ENCODE data around the gene STXBP6.

The STXBP6 gene

DNA sequence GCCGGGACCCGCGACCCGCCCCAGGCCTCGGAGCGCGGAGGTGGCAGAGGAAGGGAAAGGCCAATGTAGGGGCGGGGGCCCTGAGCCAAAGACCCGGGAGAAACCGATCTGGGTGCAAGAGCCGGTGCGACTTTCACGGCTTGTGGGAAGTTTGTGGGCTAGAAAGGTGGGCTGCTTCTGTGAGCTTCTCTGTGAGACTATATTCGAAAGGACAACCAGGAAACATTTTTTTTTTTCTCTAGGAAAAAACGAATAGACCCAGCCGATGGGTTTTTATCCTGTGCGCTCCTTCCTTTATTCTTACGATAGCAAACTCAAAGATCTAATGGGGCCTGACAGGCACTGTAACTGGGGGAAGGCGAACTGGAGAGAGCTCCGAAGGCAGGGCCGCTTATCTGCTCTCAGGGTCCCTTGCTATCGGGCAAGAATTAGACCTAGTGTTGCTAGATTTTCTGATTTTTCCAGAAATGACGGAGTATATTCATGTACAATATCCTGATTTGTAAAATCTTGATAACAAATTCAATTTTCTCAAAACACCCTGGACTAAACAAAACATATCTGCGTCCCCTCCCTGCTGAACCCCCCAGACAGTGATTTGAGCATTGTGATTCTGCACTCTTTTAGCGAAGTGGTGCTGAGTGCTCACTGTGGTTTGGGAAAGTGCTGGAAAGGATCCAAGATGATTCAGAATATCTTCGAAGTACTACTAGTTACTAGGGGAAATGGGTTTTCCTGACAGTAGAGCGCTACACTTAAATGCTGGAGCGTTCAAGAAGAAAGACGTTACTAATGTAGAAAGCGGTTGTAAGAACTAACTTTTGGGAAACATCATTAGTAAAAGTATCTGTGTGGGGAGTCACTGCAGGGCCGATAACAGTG lies 563 bp upstream of the STXBP6 start:
- no peak for DNase-seq

DNA sequence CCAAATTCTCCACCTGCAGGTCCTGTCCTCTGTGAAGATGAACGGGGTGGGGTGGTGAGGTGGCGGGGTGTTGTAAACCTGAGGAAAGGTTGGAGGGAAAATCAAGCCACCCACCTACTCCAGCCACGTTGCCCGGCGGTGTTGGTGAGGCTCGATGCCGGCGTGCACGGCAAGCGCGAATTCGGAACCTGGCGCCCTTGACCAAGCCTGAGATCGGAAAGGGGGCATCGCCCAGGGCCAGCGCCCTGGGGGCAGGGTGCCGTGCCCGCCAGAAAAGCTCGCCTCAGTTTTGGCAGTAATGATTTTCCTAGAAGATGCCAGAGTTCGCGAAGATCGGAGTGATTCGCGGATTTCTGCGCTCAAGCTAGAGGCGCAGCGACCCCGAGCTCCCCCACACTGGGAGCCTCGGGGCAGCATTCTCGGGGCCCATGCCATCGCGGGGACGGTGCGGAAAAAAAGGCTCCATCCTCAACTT lies 817 bp downstream of the STXBP6 start:
- no peak for DNase-seq

DNA sequence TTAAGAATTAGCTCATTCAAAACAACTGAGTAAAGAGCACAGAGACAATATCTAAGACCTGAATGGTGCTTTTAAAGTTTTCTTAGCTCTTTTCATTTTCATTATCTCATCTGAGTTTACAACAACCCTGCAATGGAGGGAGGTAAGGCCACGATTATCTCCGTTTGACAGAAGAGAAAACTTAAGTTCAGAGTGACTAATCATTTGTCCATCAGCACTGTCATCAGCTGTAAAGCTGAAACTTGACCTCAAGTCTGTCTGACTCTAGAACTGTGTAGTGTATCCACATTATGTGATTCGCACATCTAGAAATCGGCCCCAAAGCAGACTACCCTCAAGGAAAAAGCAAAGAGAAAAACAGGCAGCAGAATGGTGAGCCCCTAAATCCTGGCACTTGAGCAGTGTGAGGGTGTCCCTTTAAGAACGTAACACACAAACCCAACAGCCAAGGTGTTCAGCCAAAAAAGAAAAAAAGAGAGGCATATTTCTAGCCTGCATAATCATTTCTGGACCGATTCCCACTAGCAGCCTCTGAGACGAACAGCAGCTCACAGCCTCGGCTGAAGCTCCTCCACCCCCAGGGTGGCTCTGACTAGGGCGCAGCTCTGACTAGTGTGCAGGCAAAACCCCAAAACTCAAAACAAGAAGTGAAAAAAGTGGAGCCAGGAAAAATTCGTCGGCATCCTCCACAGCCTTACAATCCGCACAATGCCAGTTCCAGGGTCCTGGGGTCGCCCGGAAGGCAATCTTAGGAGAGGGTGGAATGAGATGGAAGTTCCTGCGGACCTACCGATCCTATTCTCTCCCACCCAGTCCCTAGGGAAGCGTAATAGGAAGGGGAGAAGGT lies 1.6 kb downstream of the STXBP6 start:
- no peak for DNase-seq

DNA sequence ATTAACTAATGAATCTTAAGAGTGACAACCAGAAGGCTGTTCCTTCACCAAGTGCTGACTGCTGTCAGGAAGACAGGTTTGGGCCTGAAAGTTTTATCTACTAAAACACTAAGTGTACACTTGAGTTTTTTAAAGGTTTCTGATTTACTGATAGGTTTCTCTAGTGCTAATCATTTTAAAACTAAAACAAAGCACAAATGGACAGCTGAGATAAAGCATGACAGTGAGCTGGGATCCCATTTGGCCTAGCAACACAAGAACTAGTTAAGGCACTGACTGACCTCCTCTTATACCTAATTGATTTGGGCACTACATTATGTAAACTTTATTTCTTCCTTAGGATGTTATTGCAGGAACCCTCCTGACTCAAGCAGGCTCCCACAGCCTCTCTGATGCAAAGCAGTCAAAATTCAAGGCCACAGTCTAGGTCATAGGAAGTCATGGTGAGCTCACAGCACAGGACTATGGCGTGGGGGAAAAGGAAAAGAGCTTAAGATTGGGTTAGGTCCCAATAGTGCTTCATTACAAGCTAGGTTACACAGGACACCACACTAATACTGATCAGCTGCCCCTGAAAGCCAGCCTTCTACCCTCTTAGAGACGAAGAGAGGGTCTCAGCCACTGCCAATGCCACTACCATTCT lies 3.5 kb downstream of the STXBP6 start:
- no peak for DNase-seq

DNA sequence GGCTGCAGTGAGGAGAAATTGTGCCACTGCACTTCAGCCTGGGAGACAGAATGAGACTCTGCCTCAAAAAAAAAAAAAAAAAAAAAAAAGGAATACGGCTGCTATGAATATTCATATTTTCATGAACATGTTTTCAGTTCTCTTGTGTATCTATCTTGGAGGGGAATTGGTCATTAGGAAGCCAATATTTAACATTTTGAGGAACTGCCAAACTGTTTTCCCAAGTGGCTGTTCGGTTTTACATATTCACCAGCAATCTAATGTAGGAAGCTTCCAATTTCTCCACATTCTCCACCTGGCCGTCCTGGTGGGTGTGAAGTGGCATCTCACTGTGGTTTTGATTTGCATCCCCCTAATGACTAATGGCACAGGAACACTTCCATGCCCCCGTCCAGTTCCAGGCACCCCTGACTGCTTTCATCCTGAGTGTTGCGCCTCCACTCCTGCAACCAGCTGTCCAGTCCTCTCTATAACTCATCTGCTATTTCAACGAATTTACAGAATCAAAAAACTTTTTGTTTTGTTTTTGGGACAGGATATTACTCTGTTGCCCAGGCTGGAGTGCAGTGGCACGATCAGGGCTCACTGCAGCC lies 5.7 kb downstream of the STXBP6 start:
- DNase-seq: no peak

DNA sequence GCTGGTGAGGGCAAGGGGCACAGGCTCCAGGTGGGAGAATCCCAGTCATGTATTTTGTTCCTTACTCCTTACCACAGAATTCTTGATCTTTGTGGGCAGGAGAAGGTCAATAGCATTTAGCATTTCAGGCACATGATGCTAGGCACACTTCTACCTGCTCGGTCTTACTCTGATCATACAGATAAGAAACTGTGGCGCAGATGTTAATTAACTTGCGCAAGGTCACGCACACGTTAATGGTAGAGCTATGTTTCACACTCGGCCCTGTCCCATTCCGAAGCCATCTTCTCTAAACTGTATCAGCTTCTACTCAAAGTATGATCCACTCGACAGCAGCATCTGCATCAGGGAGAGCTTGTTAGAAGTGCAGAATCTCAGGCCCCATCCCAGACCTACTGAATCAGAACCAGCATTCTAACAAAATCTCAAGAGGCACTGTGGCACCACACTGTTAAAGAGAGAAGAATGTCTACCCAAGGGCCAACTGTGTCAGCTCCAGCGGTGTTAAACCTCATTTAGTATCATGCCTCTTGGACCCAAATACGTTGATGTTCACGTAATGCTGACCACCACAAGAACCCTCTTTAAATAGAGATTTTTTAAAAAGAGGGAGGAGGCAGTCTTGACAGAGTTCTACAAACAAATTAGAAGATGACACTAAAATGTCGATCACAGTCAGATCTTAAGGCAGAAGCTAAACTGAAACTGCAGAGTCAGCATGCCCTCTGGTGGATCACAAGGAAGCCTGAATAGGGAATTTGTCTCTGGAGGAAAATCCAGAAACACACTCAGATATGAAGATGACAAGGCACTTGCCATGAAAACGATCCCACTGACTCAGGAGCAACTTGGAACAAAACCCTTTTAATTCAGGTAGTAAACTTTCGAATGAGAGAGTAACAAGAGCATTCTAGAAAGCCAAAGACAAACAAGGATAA lies 7.3 kb downstream of the STXBP6 start:
- no peak for DNase-seq

DNA sequence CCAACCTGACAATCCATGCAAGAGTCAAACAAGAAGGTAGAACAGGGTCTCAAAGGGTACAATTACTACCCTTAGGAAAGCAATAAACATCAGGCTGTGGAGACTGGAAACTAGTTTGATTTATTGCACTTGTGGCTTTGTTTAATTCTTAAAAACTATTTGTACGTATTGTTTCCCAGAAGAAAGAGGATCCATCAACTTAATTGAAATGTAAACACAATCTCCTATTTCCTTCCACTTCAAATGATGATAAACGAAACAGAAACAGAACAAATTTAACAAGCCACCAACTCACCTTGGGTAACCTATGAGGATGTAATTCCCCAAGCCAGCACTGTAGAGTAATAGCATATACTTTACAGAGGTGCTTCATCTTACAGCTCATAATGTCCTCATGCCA lies 8.0 kb downstream of the STXBP6 start:
- no peak for DNase-seq

DNA sequence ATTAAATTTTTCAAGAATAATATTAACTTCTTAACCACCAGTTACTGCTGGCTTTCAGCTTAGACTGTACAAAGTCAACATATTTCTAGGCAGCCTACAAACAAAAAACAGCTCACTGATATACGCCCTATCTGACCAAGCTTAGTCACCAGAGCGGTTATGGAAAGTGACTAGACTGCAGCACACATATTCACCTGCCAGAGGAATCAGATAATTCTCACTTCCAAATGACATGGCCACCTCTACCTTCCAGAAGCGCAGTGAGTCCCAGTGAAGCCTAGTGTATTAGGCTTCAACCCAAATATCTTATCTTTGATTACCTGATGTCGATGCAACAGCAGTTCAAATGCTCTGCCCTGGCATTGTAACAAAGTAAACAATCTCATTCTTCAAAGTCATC lies 8.5 kb downstream of the STXBP6 start:
- DNase-seq: no peak

DNA sequence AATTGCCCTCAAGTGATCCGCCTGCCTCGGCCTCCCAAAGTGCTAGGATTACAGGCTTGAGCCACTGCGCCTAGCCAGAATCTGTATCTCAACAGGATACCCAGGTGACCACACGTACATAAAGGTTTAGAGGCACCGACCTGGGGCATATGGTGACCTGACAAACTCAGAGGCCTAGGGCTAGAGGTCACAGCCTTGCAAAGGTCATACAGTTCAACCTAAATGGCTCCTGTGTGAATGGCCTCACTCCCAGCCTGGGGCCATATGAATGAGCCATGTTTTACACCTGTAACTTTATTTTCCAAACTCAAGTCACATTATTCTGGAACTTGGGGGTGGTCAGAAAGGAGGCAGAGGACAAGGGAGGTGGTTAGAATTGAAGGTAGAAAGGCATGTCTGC lies 10.0 kb downstream of the STXBP6 start:
- DNase-seq: no peak

DNA sequence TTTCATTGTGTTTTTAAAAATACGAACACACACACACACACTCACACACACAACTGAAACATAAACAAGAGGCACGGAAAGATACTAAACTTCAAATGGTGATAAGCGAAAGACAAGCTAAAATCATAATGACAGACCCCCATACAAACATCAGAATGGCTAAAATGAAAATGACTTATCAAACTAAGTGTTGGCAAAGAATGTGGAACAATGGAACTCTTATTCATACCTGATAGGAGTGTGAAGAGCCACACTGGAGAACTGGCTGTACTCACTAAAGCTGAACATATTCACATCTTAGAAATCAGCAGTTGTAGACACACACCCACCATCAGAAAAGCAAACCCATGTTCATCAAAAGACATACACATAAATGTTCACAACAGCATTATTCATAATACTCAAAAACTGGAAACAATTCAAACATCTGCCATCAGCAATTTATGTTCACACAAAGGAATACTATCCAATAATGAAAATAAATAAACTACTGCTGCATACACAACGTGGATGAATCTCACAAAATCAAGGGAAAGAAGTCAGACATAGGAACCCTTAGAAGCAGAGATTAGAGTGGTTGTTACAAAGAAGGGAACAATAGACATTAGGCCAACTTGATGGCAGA lies 11.8 kb downstream of the STXBP6 start:
- DNase-seq: no peak

DNA sequence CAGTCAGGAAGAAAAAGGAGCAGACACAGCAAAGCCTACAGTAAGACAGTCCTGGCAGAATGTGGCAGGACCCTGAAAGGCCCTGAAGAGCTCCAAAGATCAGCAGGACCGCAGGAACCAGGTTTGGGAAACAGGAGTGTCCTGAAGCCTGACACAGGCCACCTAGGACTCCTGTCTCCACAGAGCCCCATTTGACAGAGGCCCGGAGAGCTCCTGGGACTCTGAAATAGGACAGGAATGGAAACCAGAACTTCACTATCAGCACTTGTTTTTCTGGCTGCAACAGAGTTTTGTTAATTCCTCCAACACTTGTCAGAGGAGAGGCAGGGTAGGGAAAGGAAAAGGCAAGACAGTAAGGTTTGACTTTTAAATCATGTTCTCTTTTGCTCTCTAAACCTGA lies 12.9 kb downstream of the STXBP6 start:
- DNase-seq: no peak

DNA sequence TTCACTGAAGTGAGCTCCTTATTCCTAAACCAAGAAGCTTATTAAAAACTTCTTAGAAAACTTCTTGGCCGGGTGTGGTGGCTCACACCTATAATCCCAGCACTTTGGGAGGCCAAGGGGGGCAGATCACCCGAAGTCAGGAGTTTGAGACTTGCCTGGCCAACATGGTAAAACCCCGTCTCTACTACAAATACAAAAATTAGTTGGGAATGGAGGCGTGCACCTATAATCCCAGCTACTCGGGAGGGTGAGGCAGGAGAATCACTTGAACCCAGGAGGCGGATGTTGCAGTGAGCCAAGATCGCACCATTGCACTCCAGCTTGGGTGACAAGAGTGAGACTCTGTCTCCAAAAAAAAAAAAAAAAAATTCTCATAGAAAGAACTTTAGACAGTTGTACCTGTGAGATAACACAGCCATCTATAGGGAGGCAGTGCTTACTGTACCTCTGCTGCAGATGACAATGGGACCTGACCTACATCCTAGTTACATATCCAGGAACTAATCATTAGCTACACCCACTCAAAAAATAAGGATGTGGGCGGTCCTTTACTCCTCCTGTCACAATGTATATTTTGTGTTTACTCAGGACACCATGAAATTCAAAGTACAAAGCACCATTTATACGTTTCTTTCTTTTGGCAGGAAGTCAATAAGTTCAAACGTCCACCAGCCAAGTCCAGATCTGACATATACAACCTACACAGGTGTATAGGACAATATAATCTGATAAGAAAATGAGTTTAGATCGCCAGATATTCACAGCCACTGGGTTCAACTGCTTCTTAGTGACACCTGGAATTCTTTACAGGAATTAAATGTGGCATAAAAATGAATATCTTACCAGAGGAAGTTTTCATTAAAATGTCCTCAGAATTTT lies 14.9 kb downstream of the STXBP6 start:
- no peak for DNase-seq

DNA sequence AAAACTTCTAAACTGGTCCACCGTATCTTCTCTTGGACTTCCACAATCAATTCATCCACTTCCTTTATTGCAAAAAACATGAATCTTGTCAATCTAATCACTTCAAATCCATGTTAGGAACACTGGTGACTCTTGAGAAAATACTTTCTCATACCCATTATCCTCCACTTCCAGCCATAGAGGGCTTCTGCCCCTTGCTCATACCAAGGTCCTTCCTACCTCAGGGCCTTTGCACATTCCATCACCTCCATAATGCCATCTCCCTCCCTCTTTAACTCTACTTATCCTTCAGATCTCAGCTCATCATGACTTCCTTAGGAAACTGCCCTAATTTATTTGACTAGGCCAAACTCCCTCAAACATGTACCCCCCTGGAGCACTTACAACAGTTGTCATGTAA lies 16.6 kb downstream of the STXBP6 start:
- DNase-seq: no peak

DNA sequence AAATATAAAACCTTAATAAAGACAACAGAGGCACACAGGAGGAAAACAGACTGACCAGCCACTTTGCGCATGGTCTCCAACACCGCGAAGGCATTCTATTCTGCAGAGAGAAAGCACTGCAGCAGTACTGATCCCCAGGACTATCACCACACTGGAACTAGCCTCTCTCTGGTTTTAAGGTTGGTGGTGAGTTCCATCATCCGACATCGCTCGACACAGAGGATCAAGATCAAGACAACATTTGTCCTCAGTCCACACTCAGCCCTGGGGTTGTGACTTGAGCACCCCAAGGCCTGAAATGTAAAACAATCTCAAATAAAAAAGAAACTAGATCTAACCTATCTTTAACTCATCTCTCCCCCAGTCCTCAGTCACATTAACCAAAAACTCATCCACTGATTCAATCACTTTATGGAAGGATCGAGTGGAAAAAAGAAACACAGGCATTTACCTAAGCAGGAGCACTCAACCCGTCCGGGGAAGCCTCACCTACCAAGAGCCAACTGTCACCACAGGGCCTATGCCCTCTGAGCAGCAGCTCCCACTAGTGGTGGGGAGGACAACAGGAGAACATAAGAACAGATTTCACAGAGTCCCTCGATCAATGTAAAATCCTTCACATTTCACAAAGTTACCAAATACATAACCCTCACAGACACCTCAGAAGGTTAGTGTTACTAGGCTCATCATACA lies 17.7 kb downstream of the STXBP6 start:
- no peak for DNase-seq

DNA sequence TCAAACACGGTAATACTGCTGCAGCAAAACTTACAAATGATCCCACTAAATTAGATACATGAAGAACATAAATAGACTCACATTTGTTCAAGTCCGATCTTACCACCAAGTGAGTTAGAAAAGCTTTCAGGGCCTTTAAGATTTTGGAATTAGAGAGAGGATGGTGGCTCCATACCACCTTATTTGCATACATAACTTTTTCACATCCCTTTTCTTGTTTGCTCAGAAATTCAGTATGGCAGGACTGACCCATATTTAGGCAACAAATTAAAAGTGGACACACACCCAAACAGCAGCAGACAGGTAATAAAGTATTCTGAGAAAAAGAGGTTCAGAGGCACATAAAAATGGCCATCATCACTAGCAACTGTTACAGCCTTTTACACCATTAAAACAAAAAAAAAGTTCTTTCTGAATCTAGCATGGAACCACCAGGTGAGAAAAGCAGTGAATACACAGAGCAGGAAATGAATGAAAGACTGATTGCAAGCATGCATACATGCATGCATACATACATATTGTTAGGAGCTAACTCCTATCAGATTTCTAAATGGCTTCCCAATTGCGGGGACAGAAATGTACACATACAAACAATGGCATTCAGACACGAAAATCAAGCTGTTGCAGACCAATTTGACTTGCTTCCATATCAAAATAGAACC lies 23.3 kb downstream of the STXBP6 start:
- DNase-seq: no peak

DNA sequence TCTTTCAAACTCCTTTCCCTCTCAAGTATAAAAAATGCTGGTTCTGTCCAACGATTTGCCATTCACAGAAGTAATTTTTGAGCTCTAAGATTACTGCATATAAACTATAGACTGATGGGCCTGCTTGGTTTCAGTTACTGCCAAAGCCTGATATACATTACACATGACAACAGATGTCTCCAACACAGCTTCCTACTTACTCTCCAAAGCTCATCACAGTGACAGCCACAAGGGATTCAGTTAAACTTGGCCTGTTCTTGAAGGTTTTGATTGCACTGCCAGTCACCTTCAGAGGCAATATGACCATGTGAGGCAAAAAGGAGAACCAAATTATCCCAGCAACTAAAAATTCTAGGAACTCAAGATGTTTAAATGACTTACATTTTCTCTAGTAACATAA lies 30.1 kb downstream of the STXBP6 start:
- DNase-seq: no peak

DNA sequence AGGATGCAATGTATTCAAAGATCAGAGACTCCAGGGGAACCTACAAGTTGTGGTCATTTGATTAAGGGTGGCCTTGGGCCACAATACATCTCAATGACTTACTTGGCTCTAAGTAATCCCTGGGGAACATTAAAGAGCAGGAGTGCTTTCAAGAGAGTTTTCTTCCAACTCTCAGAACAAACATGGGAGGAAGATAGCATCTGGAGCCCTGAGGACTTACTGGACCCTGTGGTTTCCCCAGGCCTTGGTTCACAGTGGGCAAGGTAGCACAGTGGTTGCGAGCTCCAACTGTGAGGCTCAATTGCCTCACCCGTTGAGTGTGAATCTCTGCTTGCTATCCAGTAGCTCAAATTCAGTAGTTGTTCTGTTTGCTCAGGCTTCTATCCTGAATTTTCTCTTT lies 32.4 kb downstream of the STXBP6 start:
- DNase-seq: no peak

DNA sequence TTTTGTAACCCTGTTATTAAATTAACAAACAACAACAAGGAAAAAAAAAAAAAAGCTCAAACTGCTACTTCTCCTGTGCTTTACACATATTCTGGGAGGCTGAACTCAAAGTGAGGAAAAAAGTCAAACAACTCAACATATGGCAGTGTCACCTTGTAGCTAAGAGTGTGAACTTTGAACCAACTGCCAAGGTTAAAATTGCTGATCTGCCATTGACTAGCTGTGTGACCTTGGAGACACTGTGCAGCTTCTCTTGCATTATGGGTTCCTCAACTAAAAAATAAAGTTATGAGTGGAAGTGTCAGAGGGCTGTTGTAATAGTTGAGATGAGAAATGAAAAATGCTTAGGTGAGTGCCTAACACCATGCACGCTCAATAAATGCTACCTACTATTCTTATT lies 34.2 kb downstream of the STXBP6 start:
- no peak for DNase-seq

DNA sequence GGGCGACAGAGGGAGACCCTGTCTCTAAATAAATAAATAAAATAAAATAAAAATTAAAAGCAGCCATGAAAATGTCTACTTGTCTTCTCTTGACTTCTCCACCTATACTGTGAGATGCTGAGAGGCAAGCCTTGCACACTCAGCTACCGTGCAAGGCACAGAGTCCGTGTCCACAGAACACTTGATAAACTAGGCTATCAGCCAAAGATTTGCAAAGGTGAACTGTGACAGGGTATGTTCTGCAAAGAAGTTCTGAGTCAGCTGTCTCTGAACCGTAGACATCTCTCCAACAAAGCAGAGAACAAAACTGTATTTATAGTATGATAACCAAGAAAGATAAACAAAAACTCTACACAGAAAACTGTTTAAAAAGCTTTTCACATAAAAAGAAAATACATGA lies 35.5 kb downstream of the STXBP6 start:
- DNase-seq: no peak
